ENCODE data around the gene RGS3.

Gene RGS3

GRCh38 chr9:113540466-113540865 is 76.9 kb downstream of the RGS3 start:
- Histone ChIP-seq H3K4me1 (ENCODE audit: control insufficient read depth, insufficient read depth, low read length) (no peaks in the 10 kb centered on the region; the same call in 1 of the 2 replicates), H3K36me3 (ENCODE audit: control insufficient read depth, insufficient read depth, low read length) (0 out of 2 replicates have a peak, but pooled peaks cover 4% of the 10 kb centered on the region), H3K27ac (ENCODE audit: low read depth, low read length) (no peak overlapping the region), H3K9ac (ENCODE audit: low read depth, low read length) (no peak overlapping the region), H3K4me3 (ENCODE audit: low read depth, low read length) (no peak overlapping the region), H3K27me3 (ENCODE audit: control insufficient read depth, insufficient read depth, low read length) (no peaks in the 10 kb centered on the region), H3K9me3 (ENCODE audit: control insufficient read depth, insufficient read depth, low read length) (no peaks in the 10 kb centered on the region)

GRCh38 chr9:113541019-113541900 is 77.7 kb downstream of the RGS3 start:
- peak overlapping the region; percentile 65 for H3K27ac ChIP-seq (ENCODE audit: low read depth, low read length)
- 0 out of 2 replicates have a peak, but pooled peaks cover 4% of the 10 kb centered on the region for H3K36me3 ChIP-seq (ENCODE audit: control insufficient read depth, insufficient read depth, low read length)
- H3K4me1 ChIP-seq (ENCODE audit: control insufficient read depth, insufficient read depth, low read length): no peaks in the 10 kb centered on the region; the same call in 1 of the 2 replicates
- H3K9me3 ChIP-seq (ENCODE audit: control insufficient read depth, insufficient read depth, low read length): no peaks in the 10 kb centered on the region
- no peak overlapping the region for H3K9ac ChIP-seq (ENCODE audit: low read depth, low read length)
- no peak overlapping the region for H3K4me3 ChIP-seq (ENCODE audit: low read depth, low read length)
- H3K27me3 ChIP-seq (ENCODE audit: control insufficient read depth, insufficient read depth, low read length): no peaks in the 10 kb centered on the region

GRCh38 chr9:113542006-113542405 is 78.5 kb downstream of the RGS3 start:
- Histone ChIP-seq H3K36me3 (ENCODE audit: control insufficient read depth, insufficient read depth, low read length) (0 out of 2 replicates have a peak, but pooled peaks cover 4% of the 10 kb centered on the region), H3K9ac (ENCODE audit: low read depth, low read length) (no peak overlapping the region), H3K4me3 (ENCODE audit: low read depth, low read length) (no peak overlapping the region), H3K9me3 (ENCODE audit: control insufficient read depth, insufficient read depth, low read length) (no peaks in the 10 kb centered on the region), H3K4me1 (ENCODE audit: control insufficient read depth, insufficient read depth, low read length) (no peaks in the 10 kb centered on the region; the same call in 1 of the 2 replicates), H3K27me3 (ENCODE audit: control insufficient read depth, insufficient read depth, low read length) (no peaks in the 10 kb centered on the region), H3K27ac (ENCODE audit: low read depth, low read length) (no peak overlapping the region)

GRCh38 chr9:113542741-113543140 is 79.2 kb downstream of the RGS3 start:
- no peaks in the 10 kb centered on the region for H3K9me3 ChIP-seq (ENCODE audit: control insufficient read depth, insufficient read depth, low read length)
- H3K4me3 ChIP-seq (ENCODE audit: low read depth, low read length): no peak overlapping the region
- 0 out of 2 replicates have a peak, but pooled peaks cover 4% of the 10 kb centered on the region for H3K36me3 ChIP-seq (ENCODE audit: control insufficient read depth, insufficient read depth, low read length)
- no peak overlapping the region for H3K9ac ChIP-seq (ENCODE audit: low read depth, low read length)
- no peak overlapping the region for H3K27ac ChIP-seq (ENCODE audit: low read depth, low read length)
- H3K4me1 ChIP-seq (ENCODE audit: control insufficient read depth, insufficient read depth, low read length): no peaks in the 10 kb centered on the region; the same call in 1 of the 2 replicates
- H3K27me3 ChIP-seq (ENCODE audit: control insufficient read depth, insufficient read depth, low read length): no peaks in the 10 kb centered on the region

GRCh38 chr9:113543296-113543981 is 79.9 kb downstream of the RGS3 start:
- Histone ChIP-seq H3K36me3 (ENCODE audit: control insufficient read depth, insufficient read depth, low read length) (0 out of 2 replicates have a peak, but pooled peaks cover 4% of the 10 kb centered on the region), H3K27ac (ENCODE audit: low read depth, low read length) (no peak overlapping the region), H3K9me3 (ENCODE audit: control insufficient read depth, insufficient read depth, low read length) (no peaks in the 10 kb centered on the region)

GRCh38 chr9:113543982-113544303 is 80.4 kb downstream of the RGS3 start:
- Histone ChIP-seq H3K27me3 (ENCODE audit: control insufficient read depth, insufficient read depth, low read length) (no peaks in the 10 kb centered on the region), H3K27ac (ENCODE audit: low read depth, low read length) (no peak overlapping the region), H3K9ac (ENCODE audit: low read depth, low read length) (no peak overlapping the region), H3K9me3 (ENCODE audit: control insufficient read depth, insufficient read depth, low read length) (no peaks in the 10 kb centered on the region), H3K36me3 (ENCODE audit: control insufficient read depth, insufficient read depth, low read length) (0 out of 2 replicates have a peak, but pooled peaks cover 4% of the 10 kb centered on the region), H3K4me1 (ENCODE audit: control insufficient read depth, insufficient read depth, low read length) (peaks cover 8% of the 10 kb centered on the region; the same call in 1 of the 2 replicates), H3K4me3 (ENCODE audit: low read depth, low read length) (no peak overlapping the region)

More at GRCh38 chr9:113543296-113543981, 79.9 kb downstream of the RGS3 start:
- Histone ChIP-seq H3K9ac (ENCODE audit: low read depth, low read length) (no peak overlapping the region), H3K27me3 (ENCODE audit: control insufficient read depth, insufficient read depth, low read length) (no peaks in the 10 kb centered on the region), H3K4me1 (ENCODE audit: control insufficient read depth, insufficient read depth, low read length) (peaks cover 5% of the 10 kb centered on the region; the same call in 1 of the 2 replicates), H3K4me3 (ENCODE audit: low read depth, low read length) (no peak overlapping the region)

GRCh38 chr9:113545068-113545467 is 81.5 kb downstream of the RGS3 start:
- Histone ChIP-seq H3K27ac (ENCODE audit: low read depth, low read length) (no peak overlapping the region), H3K4me3 (ENCODE audit: low read depth, low read length) (no peak overlapping the region), H3K27me3 (ENCODE audit: control insufficient read depth, insufficient read depth, low read length) (no peaks in the 10 kb centered on the region), H3K4me1 (ENCODE audit: control insufficient read depth, insufficient read depth, low read length) (peaks cover 8% of the 10 kb centered on the region; the same call in 1 of the 2 replicates), H3K36me3 (ENCODE audit: control insufficient read depth, insufficient read depth, low read length) (0 out of 2 replicates have a peak, but pooled peaks cover 4% of the 10 kb centered on the region), H3K9ac (ENCODE audit: low read depth, low read length) (no peak overlapping the region), H3K9me3 (ENCODE audit: control insufficient read depth, insufficient read depth, low read length) (no peaks in the 10 kb centered on the region)

GRCh38 chr9:113546566-113546965 is 83.0 kb downstream of the RGS3 start:
- 0 out of 2 replicates have a peak, but pooled peaks cover 4% of the 10 kb centered on the region for H3K36me3 ChIP-seq (ENCODE audit: control insufficient read depth, insufficient read depth, low read length)
- no peaks in the 10 kb centered on the region for H3K9me3 ChIP-seq (ENCODE audit: control insufficient read depth, insufficient read depth, low read length)
- no peak overlapping the region for H3K27ac ChIP-seq (ENCODE audit: low read depth, low read length)
- H3K27me3 ChIP-seq (ENCODE audit: control insufficient read depth, insufficient read depth, low read length): no peaks in the 10 kb centered on the region
- no peak overlapping the region for H3K4me3 ChIP-seq (ENCODE audit: low read depth, low read length)
- H3K4me1 ChIP-seq (ENCODE audit: control insufficient read depth, insufficient read depth, low read length): peaks cover 8% of the 10 kb centered on the region; the same call in 1 of the 2 replicates
- H3K9ac ChIP-seq (ENCODE audit: low read depth, low read length): no peak overlapping the region

GRCh38 chr9:113547501-113547900 is 84.0 kb downstream of the RGS3 start:
- Histone ChIP-seq H3K9me3 (ENCODE audit: control insufficient read depth, insufficient read depth, low read length) (no peaks in the 10 kb centered on the region), H3K27ac (ENCODE audit: low read depth, low read length) (no peak overlapping the region), H3K36me3 (ENCODE audit: control insufficient read depth, insufficient read depth, low read length) (no peaks in the 10 kb centered on the region), H3K4me1 (ENCODE audit: control insufficient read depth, insufficient read depth, low read length) (peaks cover 8% of the 10 kb centered on the region; the same call in 1 of the 2 replicates), H3K9ac (ENCODE audit: low read depth, low read length) (no peak overlapping the region), H3K27me3 (ENCODE audit: control insufficient read depth, insufficient read depth, low read length) (no peaks in the 10 kb centered on the region), H3K4me3 (ENCODE audit: low read depth, low read length) (no peak overlapping the region)

GRCh38 chr9:113548221-113549041 is 84.9 kb downstream of the RGS3 start:
- Histone ChIP-seq H3K36me3 (ENCODE audit: control insufficient read depth, insufficient read depth, low read length) (no peaks in the 10 kb centered on the region), H3K4me3 (ENCODE audit: low read depth, low read length) (no peak overlapping the region), H3K27me3 (ENCODE audit: control insufficient read depth, insufficient read depth, low read length) (no peaks in the 10 kb centered on the region), H3K27ac (ENCODE audit: low read depth, low read length) (peak overlapping the region; percentile 29), H3K9ac (ENCODE audit: low read depth, low read length) (no peak overlapping the region), H3K4me1 (ENCODE audit: control insufficient read depth, insufficient read depth, low read length) (peaks cover 8% of the 10 kb centered on the region; the same call in 1 of the 2 replicates), H3K9me3 (ENCODE audit: control insufficient read depth, insufficient read depth, low read length) (no peaks in the 10 kb centered on the region)
